ENCODE results near the gene TRMT10A. TPM values are rescaled to one million over a fixed set of nuclear protein-coding genes. Genes with fewer than 3 reads are reported as not detected.
A peak's percentile ranks its signal among the peaks of the same experiment; 100 is the strongest.

The TRMT10A gene
- total RNA-seq: 1 to 10 TPM; 1.6 to 2.6 (median 2.2) TPM
- 9.6 TPM for total RNA-seq (2013)

- no peaks in the 10 kb centered on the region for H3K36me3 ChIP-seq (ENCODE audit: control insufficient read depth, insufficient read depth, low read length)
- peaks cover 10% of the 10 kb centered on the region for H3K4me1 ChIP-seq (ENCODE audit: control insufficient read depth, insufficient read depth, low read length)
- H3K9me3 ChIP-seq (ENCODE audit: control insufficient read depth, insufficient read depth, low read length): no peaks in the 10 kb centered on the region
- H3K9me3 Mint-ChIP-seq: no peaks in the 10 kb centered on the region
- H3K4me1 Mint-ChIP-seq: peaks cover 6 to 11% of the 10 kb centered on the region in 2 donors
- TF ChIP-seq, protein P1, sequence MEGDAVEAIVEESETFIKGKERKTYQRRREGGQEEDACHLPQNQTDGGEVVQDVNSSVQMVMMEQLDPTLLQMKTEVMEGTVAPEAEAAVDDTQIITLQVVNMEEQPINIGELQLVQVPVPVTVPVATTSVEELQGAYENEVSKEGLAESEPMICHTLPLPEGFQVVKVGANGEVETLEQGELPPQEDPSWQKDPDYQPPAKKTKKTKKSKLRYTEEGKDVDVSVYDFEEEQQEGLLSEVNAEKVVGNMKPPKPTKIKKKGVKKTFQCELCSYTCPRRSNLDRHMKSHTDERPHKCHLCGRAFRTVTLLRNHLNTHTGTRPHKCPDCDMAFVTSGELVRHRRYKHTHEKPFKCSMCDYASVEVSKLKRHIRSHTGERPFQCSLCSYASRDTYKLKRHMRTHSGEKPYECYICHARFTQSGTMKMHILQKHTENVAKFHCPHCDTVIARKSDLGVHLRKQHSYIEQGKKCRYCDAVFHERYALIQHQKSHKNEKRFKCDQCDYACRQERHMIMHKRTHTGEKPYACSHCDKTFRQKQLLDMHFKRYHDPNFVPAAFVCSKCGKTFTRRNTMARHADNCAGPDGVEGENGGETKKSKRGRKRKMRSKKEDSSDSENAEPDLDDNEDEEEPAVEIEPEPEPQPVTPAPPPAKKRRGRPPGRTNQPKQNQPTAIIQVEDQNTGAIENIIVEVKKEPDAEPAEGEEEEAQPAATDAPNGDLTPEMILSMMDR (IDR thresholded peaks at IDR 0.05): no peak
- H3K4me3 ChIP-seq (ENCODE audit: low read length): peak within 1 kb of the TSS; percentile 73
- intact Hi-C loops (cut with micrococcal nuclease): loop anchor here (1.0 to 10.0 kb wide), 5 partner anchors 331 to 901 kb away; partner anchors contain the start of genes DNAJB14, EIF4E and LAMTOR3
- peaks cover 14% of the 10 kb centered on the region for H3K27me3 ChIP-seq (ENCODE audit: control insufficient read depth, insufficient read depth, low read length)
- peak within 1 kb of the TSS; percentile 99 to 100 for H3K27ac Mint-ChIP-seq
- peak within 1 kb of the TSS; percentile 94 for H3K4me3 Mint-ChIP-seq
- ATAC-seq: peak; percentile 85 to 94 (median 88)
- no peaks in the 10 kb centered on the region for H3K36me3 Mint-ChIP-seq
- peak; percentile 88 to 97 for DNase-seq
- H3K27ac ChIP-seq (ENCODE audit: low read length): peak within 1 kb of the TSS; percentile 94
- peaks cover 21 to 32% of the 10 kb centered on the region in 2 donors for H3K27me3 Mint-ChIP-seq (ENCODE audit: low read depth in 2 of 2)
- under 1% methylated on average over 48 of the region's 48 CpGs for WGBS (ENCODE audit: insufficient coverage)
These were observed at the start of gene TRMT10A for GRCh38 chr4:99563310-99564186. TSS of gene TRMT10A (minus strand) at chr4:99564039. CDS start at chr4:99559338, 4,701 bp downstream.

- Mint-ChIP-seq H3K27ac (no peak overlapping the region), H3K27me3 (ENCODE audit: low read depth in 2 of 2) (peaks cover 6 to 29% of the 10 kb centered on the region in 2 donors), H3K4me1 (no peaks in the 10 kb centered on the region), H3K9me3 (no peaks in the 10 kb centered on the region), H3K4me3 (no peak overlapping the region), H3K36me3 (no peaks in the 10 kb centered on the region)
- Histone ChIP-seq H3K27me3 (ENCODE audit: control insufficient read depth, insufficient read depth, low read length) (no peaks in the 10 kb centered on the region), H3K4me1 (ENCODE audit: control insufficient read depth, insufficient read depth, low read length) (no peaks in the 10 kb centered on the region), H3K4me3 (ENCODE audit: low read length) (no peak overlapping the region), H3K27ac (ENCODE audit: low read length) (no peak overlapping the region), H3K9me3 (ENCODE audit: control insufficient read depth, insufficient read depth, low read length) (no peaks in the 10 kb centered on the region), H3K36me3 (ENCODE audit: control insufficient read depth, insufficient read depth, low read length) (no peaks in the 10 kb centered on the region)
- intact Hi-C loops (cut with micrococcal nuclease): no loop called here
- WGBS (ENCODE audit: insufficient coverage): 75% methylated on average over 5 of the region's 5 CpGs
- TF ChIP-seq, protein P1 (IDR thresholded peaks at IDR 0.05): no peak
- no peak for DNase-seq
- no peak for ATAC-seq
These were observed 48.9 kb upstream of the TRMT10A start for GRCh38 chr4:99612704-99613103.

DNA sequence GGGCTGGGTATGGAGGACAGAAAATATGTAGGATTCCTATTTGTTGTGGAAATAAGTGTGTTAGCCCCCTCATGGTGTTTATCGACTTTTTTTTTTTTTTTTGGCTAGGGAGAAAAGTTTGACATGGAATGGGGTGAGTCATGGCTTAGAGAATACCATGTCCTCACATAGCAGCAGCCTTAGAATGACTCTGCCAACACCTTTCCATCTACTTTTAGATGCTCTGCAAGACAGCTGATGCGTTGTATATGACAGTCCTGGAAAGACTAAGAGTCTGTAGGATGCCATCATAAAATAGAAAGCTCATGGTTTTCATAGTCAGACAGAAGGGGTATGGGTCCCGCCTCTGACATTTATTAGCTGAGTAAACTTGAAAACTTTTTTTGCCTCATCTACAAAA lies 48.4 kb upstream of the TRMT10A start:
- peaks cover 6 to 25% of the 10 kb centered on the region in 2 donors for H3K27me3 Mint-ChIP-seq (ENCODE audit: low read depth in 2 of 2)
- Histone ChIP-seq H3K4me1 (ENCODE audit: control insufficient read depth, insufficient read depth, low read length) (no peaks in the 10 kb centered on the region), H3K36me3 (ENCODE audit: control insufficient read depth, insufficient read depth, low read length) (no peaks in the 10 kb centered on the region), H3K27me3 (ENCODE audit: control insufficient read depth, insufficient read depth, low read length) (no peaks in the 10 kb centered on the region), H3K4me3 (ENCODE audit: low read length) (no peak overlapping the region), H3K27ac (ENCODE audit: low read length) (no peak overlapping the region), H3K9me3 (ENCODE audit: control insufficient read depth, insufficient read depth, low read length) (no peaks in the 10 kb centered on the region)
- DNase-seq: no peak
- no peaks in the 10 kb centered on the region for H3K9me3 Mint-ChIP-seq
- no peak overlapping the region for H3K4me3 Mint-ChIP-seq
- no peak for ATAC-seq
- H3K4me1 Mint-ChIP-seq: no peaks in the 10 kb centered on the region
- 73% methylated on average over 2 of the region's 3 CpGs for WGBS (ENCODE audit: insufficient coverage)
- intact Hi-C loops (cut with micrococcal nuclease): no loop called here
- no peaks in the 10 kb centered on the region for H3K36me3 Mint-ChIP-seq
- H3K27ac Mint-ChIP-seq: no peak overlapping the region
- TF ChIP-seq, protein P1 (IDR thresholded peaks at IDR 0.05): no peak
